Left lobe of liver (tissue), 2 donors: Measurements from ENCODE around the gene HOXD10. TPM values are rescaled to one million over a fixed set of nuclear protein-coding genes. Genes with fewer than 3 reads are reported as not detected.

Experiments used
- ATAC-seq: fragments of 200-7000 bp; cut with Tn5 transposase; one replicate; pipeline ENCODE4 v1.9.1; 2020; ENCODE audit warnings: mild to moderate bottlenecking, moderate library complexity
- DNase-seq: peaks from one replicate; pipeline ENCODE4 v3.0.0-alpha.2; 2020; ENCODE audit warnings: low spot score
- total RNA-seq: library from RNA; stranded (reverse); gene quantifications from one replicate; pipeline ENCODE4 v1.2.1, GENCODE V29; 2021
- donor health status: DM: no; HTN: no; CAD: no; lungs with moderate emphysema.
- donor health status: DM: no; HTN: yes; CAD: no.

HOXD10 gene
- total RNA-seq, 1 donor from 2014 or later = not detected

DNA sequence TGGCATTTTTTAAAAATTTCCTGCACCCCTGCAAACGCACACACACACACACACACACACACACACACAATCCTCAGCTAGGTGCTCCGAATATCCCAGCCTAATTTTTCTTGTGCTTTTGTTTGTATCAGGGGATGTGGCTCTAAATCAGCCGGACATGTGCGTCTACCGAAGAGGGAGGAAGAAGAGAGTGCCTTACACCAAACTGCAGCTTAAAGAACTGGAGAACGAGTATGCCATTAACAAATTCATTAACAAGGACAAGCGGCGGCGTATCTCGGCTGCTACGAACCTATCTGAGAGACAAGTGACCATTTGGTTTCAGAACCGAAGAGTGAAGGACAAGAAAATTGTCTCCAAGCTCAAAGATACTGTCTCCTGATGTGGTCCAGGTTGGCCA, 22.2 kb upstream of the HOXD10 start:
- DNase-seq (no peak), ATAC-seq (no peak)

DNA sequence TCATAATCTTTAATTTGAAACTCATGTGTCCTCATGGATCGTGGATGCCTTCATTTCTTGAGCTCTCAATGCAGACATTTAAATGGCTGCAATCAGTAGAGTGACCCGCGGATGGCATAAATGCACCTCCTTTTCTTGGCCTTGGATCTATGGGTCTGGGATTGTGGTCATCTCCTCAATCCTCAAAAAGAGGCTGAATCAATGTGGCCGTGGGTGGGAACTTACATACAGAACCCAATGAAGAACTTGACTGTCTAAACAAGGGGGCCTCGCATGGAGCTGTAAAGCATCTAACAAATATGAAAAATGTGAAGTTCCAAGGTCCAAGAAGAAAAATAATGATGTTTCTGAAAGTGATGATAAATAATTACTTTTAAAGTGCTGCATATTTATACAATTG, 21.2 kb upstream of the HOXD10 start:
- DNase-seq = no peak
- no peak for ATAC-seq

DNA sequence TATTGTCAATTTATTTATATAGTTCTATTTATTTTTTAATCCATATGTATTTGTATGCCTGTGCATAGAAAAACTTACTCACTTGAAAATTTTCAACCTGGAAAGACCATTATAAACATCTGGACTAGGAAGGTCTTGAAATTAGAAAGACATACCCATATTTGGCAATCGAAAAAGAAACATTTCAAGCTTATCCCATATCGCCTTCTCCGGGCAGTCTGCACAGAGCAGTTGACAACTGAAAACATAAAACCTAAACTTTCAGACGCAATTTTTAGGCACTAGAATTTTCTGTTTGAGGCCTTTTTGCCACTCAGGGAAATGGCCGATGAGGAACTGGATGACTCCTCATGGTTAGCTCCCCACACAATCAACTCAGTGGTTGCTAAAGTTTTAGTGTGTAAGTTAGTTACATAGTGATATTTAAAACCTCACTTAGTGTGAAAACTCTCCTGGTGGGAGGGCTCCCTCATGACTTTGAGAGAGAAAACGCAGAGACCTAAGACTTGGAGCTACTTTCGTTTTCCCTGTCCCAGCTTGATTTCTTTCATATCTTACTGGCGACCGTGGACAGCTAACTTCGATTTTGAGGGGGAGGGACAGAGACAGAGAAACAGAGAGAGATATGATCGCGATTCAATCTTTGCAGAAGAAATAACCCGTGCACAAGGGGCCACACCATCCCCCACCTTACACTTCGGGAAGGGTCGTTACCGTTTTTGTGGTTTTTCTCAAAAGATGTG, 20.2 kb upstream of the HOXD10 start:
- DNase-seq = no peak
- ATAC-seq = no peak

DNA sequence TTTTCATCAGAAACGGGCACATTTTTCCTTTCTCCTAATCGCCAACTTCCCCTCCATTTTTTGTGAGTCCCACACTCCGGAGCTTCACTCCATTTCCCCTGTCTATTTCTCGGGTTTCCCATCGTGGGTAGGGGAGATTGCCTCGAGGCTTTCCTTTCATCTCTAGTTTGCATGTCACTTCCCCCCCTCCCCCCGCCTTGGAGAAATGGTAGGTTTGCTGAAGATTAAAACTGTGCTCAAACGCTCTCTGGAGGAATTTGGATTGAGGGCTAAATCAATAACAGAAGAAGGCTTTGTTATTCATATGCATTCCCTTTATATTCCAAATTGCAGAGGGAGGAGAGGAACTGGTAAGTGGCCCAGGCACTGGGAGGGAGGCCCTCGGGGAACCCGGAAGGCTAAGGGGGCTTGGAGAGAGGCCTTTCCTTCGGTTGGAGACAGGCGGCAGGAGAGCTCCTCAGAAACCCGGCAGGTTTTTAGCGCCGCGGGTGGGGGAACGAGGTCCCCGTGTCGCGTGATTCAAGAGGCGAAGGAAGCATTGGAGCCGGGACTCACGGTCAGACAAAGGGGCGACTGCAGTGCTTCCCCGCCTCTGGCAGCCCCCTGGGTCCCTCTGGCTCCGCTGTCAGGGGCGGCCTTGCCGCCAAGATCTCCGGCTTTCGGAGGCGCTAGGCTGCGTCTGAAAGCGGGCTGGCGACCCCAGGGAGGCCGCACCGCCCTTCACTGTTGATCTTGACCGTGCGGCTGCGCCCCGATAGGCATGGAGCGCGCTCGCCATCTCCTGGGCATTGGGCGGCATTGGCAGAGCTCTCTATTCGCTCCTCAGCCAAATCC, 19.4 kb upstream of the HOXD10 start:
- peak; percentile 97 for ATAC-seq
- peak; percentile 70 for DNase-seq

DNA sequence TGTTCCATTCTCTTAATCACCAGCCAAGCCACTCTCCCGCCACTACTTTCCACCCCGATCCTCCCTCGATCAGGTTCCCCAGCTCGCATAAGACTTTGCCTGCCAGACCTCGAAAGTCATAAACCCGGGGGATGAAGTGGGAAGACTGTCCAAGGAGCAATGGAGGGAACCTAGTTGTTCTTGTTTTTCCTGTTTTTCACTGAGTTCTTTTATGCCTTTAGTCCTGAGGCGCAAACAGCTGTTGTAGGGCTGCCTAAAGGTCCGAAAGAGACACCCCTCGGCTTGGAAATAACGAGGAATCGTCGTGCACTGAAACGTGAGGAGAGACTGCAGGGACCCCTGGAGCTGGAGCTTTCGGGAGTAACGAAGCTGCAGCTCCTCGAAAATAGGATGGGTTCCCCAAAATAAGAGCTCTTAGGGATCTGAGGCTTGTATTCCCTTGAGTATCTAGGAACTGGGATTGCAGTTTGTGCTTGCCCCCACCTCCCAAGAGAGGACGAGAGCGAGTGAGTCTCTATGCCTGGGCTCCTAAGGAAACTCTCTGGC, 18.7 kb upstream of the HOXD10 start:
- no peak for DNase-seq

DNA sequence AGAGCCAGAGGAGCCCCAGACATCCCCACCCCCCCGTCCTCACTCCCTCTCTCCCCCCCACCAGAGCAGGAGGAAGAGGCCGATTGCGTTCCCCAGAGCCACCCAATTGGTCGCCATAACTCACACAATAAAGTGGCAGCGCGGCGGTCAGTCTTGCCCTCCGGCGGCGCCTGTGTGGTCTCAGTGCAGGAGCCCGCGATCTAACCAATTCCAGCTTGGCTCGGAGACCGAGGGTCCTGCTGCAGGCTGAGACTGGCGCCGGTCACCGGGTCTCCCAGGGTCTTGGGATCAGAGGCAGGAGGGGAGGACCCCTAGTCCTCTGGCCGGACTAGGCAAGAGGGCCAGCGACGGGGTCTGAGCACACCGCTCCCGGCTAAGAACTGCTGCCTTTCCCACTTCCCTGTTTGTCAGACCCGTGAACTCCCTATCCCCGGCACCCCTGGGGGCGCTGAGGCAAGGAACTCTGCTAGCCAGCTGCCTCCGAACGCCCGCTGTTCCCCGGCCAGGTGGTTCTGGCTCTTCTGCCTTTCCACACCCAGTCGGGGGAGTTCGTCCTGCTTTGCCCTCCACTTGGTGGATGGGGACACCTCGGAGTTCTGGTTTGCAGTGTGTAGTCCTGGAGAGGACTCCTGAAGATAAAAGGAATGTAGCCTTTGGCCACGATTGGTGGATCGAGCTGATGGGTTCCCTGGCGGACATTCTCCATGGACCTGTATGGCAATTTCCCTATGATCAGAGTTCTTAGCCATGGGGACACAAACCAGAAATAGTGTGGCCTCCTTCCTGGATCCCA, 18.0 kb upstream of the HOXD10 start:
- ATAC-seq (no peak), DNase-seq (no peak)

More for the DNA sequence above, 18.7 kb upstream of the HOXD10 start:
- no peak for ATAC-seq

DNA sequence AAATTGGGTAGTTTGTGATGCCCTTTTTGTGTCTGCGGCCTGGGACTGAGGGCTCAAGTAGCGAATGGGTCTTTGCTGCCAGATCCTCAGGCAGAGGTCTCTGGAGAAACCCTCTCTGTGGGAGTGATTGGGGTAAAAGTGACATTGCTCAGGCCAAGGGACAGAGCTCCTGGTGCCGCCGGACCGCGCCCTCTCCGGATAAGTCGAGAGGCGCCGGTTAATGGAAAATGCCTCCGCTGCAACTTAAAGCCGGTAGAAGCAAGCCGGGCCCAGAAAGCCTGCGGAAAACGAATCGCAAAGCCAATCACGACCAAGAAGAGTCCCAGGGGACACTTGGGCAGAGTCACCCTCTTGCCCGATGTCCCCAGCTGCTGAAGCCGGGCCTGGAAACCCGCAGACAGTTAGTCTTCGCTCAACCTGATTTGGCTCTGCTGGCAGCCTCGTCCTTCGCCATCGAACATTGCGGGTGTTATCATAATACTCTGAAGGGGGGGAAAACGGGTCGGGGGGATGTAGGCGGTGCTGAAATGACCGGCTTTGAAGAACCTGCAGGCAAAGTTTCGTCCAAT, 17.3 kb upstream of the HOXD10 start:
- DNase-seq (no peak), ATAC-seq (no peak)

DNA sequence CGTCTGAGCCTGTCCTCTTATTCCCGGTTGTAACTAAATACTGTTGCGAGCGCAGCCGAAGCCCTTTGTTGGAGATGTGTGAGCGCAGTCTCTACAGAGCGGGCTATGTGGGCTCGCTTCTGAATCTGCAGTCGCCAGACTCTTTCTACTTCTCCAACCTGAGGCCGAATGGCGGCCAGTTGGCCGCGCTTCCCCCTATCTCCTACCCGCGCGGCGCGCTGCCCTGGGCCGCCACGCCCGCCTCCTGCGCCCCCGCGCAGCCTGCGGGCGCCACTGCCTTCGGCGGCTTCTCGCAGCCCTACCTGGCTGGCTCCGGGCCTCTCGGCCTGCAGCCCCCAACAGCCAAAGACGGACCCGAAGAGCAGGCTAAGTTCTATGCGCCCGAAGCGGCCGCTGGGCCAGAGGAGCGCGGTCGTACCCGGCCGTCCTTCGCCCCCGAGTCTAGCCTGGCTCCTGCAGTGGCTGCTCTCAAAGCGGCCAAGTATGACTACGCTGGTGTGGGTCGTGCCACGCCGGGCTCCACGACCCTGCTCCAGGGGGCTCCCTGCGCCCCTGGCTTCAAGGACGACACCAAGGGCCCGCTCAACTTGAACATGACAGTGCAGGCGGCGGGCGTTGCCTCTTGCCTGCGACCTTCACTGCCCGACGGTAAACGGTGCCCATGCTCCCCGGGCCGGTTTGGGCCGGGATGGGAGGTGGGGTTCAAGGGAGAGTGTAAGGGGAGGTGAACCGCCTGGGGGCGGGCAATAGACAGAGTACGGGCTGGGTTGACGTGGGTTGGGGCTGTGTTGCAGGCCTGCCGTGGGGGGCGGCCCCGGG, 16.6 kb upstream of the HOXD10 start, which contains the start of gene HOXD12:
Gene HOXD12, plus strand, starts transcription at position 68 of the 819 bp plus-strand sequence. Its CDS starts 7 bp downstream, at position 75.
- DNase-seq = no peak

DNA sequence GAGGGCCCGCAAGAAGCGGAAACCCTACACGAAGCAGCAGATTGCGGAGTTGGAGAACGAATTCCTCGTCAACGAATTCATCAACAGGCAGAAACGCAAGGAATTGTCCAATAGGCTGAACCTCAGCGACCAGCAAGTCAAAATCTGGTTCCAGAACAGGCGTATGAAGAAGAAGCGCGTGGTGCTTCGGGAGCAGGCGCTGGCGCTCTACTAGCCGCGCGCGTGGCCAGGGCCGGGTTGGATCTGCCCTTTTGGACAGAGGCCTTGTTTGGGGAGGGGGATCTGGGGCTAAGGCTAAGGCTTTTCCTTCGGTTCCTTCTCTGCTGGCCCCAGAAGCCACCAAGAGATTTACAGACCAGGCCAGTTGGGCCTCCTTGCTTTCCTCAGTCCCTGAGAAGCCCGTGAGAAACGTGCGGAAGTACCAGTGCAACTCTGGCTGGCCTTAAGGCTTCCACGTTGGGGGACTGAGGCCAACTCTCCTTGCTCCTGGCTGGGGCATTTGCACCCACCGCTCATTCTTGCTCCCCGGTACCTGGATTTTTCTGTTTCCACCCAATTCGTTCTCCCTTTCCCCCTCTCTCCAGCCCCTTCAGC, 15.9 kb upstream of the HOXD10 start:
- no peak for ATAC-seq
- no peak for DNase-seq

More for the DNA sequence above, 16.6 kb upstream of the HOXD10 start, which contains the start of gene HOXD12:
- no peak for ATAC-seq

DNA sequence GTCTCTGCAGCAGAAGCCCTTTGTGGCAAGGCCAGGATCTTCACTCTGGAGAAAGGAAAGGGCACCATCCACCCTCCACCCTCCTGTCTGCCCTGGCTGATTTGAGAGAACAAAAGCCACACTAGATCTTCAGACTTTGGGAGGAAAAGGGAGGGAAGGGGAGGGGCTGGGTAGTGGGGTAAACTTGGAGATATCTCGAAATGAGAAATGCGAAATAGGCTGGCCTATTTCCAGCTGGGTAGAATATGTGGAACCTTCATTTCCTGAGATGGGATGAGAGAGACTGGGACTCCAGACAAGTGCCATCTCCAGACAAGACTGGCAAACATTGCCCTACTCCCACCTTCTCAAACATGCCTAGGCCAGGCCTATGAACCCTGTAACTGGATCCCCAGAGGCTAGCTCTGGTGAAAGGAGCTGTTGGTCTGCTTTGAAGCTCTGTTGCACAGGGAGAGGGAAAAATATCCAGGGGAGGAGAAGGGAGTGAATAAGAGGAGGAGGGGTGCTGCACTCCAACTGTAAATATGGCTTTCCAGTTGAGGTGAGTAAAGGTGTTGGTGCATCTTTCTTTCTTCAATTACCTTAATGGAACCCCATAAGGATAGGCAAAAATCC, 15.3 kb upstream of the HOXD10 start:
- ATAC-seq (no peak), DNase-seq (no peak)

DNA sequence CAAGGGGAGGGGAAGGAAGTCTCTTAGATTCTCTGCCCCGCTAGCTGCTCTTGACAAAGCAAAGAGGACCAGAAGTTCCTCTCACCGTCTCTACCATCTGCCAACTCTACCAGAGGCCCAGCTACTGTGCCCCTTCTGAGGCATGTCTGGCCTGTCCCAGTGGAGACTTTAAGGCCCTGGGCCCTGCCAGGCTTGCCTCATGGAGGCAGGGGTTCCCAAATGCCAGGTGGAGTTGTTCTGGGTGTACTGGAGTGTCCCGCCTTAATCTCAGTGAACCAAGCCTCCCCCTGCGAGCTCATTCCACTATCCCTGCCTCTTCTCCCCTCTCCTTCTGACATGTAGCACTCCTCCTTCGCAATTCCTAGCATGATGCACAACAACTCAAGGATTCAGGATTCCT, 14.7 kb upstream of the HOXD10 start:
- DNase-seq = no peak

DNA sequence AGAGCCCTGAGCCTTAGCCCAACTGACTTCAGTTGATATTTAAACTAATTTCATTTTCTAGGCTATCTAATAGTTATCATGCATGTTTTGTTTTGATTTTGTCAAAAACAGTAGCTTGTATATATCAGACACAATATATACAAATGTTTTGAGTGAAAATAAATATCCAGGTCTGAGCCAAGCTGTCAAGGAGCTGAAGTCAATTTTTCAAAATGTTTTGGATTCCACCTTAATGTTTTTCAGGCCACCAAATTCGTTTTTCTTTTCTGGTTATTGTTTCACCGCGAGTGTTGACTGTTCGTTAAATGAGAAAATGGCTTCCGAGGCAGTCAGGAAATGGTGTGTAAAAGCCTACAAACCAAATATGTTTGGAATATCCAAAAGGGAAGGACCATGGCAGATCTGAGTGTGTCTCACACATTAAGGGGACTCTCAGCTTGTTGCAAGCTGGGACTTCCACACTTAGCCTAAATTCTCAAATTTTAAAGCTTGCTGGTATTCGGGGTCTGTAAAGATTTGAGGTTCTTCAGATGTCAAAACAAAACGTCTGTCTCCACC, 14.2 kb upstream of the HOXD10 start:
- no peak for ATAC-seq

More for the DNA sequence above, 14.7 kb upstream of the HOXD10 start:
- ATAC-seq = no peak

DNA sequence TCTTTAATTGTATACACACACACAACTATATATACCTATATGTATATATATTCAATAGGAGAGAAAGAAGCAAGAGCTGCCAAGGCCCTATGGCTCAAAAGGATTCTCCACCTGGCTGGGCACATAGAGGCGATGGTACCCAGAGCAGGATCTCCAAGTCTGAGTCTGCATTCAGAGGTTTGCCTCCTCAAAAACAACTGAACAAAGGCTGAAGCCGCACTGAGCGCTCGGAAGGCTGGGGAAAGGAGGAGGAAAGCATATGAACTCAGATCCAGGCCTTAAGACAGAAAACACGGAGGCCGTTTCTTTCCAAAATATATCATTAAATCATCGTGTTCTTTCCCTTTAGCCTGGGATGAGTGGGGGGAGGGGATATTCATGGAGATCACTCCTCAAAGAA, 13.4 kb upstream of the HOXD10 start:
- DNase-seq (no peak), ATAC-seq (no peak)

More for the DNA sequence above, 14.2 kb upstream of the HOXD10 start:
- no peak for DNase-seq

DNA sequence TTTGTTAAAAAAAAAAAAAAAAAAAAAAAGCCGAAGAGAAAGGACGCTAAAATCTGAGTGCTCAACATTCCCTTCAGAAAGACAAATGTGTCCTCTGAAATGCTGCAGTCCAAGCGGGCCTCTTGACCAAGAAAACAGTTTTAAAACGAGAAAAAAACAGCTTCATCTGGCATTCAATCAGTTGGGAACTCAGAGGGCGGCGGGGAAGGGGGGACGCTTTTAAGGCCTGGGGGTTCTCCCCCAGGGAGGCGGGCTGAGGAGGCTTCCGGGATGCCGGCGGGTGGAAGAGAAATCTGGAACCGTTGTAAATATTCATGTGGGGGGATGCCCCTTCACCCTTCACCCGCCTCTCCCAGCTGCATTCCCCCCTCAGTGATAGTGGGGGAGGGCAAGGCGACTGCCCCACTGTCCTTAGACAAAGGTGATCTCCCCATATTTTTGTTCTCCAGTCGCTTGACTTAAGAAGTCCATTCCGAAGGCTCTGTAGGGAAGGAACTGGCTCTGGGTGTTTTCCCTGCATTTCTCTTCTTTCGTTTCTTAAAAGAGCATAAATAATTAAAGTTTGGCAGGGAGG, 12.7 kb upstream of the HOXD10 start:
- DNase-seq (no peak), ATAC-seq (no peak)

DNA sequence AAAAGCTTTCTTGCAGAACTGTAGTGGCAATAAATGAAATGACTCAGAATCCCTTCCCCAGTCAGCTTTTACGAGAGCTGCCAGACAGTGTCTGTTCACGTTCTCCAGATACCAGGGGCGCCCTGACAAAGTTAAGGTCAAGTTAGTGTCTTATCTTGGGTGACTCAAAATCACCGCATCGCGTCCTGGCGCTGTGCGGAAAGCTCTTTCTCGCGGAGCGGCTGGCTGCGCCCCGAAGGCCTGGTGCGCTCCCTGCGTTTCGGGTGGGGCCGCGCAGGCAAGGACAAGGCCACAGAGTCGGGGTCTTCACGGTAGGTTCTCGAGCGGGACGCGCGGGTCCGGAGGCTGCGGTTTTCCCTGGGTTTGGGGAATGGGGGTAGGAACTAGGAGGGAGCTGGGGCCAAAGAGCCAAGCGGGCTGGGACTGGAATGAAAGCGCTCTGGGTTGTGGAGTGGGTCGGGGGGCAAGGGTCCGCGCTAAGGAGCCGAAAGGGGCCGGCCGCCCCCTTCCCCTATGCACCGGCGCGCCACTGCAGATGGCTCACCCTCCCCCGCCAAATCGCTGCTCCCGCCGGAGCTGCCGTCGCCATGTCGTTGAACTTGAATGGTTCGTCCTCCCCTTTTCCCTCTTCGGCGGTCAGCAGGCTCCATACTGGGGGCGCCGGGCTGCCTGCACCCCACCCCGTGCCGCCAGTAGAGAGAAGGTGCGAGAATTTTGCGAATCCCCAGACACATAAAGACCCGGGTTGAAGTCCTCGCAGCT, 12.1 kb upstream of the HOXD10 start:
- no peak for ATAC-seq
- no peak for DNase-seq

DNA sequence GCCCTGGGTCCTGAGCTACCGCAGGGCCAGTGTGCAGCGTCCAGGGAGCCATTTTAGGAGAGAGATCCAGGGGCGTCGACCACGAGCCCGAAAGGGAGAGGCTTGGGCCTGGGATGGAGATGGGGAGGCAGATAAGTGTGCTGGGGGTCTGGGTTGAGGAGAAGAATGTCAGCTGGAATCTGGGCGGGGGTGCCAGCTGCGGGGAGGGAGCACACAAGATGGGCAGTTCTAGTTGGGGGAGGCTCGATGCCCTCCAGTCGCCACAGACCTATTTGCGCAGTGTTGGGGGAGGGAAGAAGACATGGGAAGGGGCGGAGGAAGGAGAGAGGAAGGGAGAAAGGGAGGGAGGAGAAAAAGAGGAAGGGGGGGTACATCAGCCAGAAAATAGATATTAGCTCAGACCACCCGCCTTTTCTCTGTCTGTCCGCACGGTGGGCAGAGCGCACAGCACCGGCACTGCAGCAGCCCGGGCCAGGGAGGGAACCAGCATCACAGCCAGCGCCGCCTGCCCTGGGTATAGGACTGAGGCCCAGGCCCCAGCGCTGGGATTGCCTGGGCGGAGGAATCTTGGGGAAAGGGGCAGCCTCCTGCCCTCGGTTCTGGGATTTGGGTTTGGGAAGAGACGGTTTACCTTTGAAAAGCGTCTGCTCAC, 11.4 kb upstream of the HOXD10 start:
- ATAC-seq = no peak
- no peak for DNase-seq
